GM10248 (cell line): ENCODE data around the gene THNSL1.
"Not testable (repeated sequence)": the region's sequence is repeated elsewhere in the genome, so short reads cannot be mapped to it uniquely, and the experiment has no call there.

Experiments used
- CTCF ChIA-PET: fragments of 300-600 bp; sonication (Branson Sonifier 250); formaldehyde crosslinking; extraction: SDS; loops from one replicate; lab custom pipeline; 2021; ENCODE audit warnings: antibody characterized with exemption; lab: Yijun Ruan, JAX
- POLR2A ChIA-PET: fragments of 350-650 bp; sonication (Branson Sonifier 250); formaldehyde crosslinking; extraction: SDS; loops from one replicate; lab custom pipeline; 2020; ENCODE audit warnings: antibody characterized with exemption; lab: Yijun Ruan, JAX
- DNase-seq: peaks from one replicate; pipeline ENCODE4 v3.0.0; 2012; ENCODE audit errors: extremely low spot score
- CTCF ChIP-seq: IDR thresholded peaks from 2 replicates; pipeline ENCODE4 v1.5.1; 2012; ENCODE audit warnings: mild to moderate bottlenecking, low read depth; ENCODE audit errors: extremely low read depth, missing control alignments, control extremely low read depth

THNSL1 gene

GRCh38 chr10:24993237-24993958, 23.0 kb upstream of the THNSL1 start:
- ChIA-PET POLR2A (no interaction called here), CTCF (no interaction called here)
- TF ChIP-seq CTCF = no peak
- DNase-seq = no peak

- no peak for TF ChIP-seq CTCF
- CTCF ChIA-PET = interaction anchor here (0.9 kb wide), 1 partner anchor 196 kb away, joined by 3 read pairs; no protein-coding TSS in a partner anchor
- POLR2A ChIA-PET = no interaction called here
- DNase-seq = no peak
Measured at GRCh38 chr10:24995072-24995471, 21.3 kb upstream of the THNSL1 start.

- no peak for DNase-seq
- TF ChIP-seq CTCF = no peak
- POLR2A ChIA-PET = no interaction called here
- CTCF ChIA-PET = no interaction called here
Measured at GRCh38 chr10:24998044-24998443, 18.4 kb upstream of the THNSL1 start.

- CTCF ChIA-PET, DNase-seq: not testable (repeated sequence)
- POLR2A ChIA-PET = interaction anchor here (0.6 kb wide), 1 partner anchor 90 kb away, joined by 4 read pairs; no protein-coding TSS in a partner anchor
Measured at GRCh38 chr10:25011591-25011990, 4.8 kb upstream of the THNSL1 start.

GRCh38 chr10:25014579-25014978, 1.8 kb upstream of the THNSL1 start:
- DNase-seq = no peak
- ChIA-PET POLR2A (no interaction called here), CTCF (no interaction called here)
- no peak for TF ChIP-seq CTCF

- ChIA-PET CTCF (interaction anchor here (0.9 to 1.4 kb wide), 4 partner anchors 19 to 401 kb away, joined by 3 to 7 read pairs (median 5); no protein-coding TSS in a partner anchor), POLR2A (interaction anchor here (1.0 kb wide), 1 partner anchor 9 kb away, joined by 3 read pairs; no protein-coding TSS in a partner anchor)
- DNase-seq = peak; percentile 80
- TF ChIP-seq CTCF = no peak
Measured at GRCh38 chr10:25015828-25016375, 510 bp upstream of the THNSL1 start, which contains the start of gene ENKUR. Gene ENKUR (minus strand): TSS chr10:25016158. CDS start chr10:25015936, 222 bp downstream.

- no peak for TF ChIP-seq CTCF
- DNase-seq = peak; percentile 20
- CTCF ChIA-PET = interaction anchor here (0.7 to 1.4 kb wide), 4 partner anchors 63 to 402 kb away, joined by 3 to 7 read pairs (median 6); no protein-coding TSS in a partner anchor
- POLR2A ChIA-PET = no interaction called here
Measured at GRCh38 chr10:25017154-25017590, 760 bp downstream of the THNSL1 start.
